Tibial artery (tissue), 4 donors: Measurements from ENCODE around the gene KLHL5.

Experiments
- DNase-seq, 2 donors: peaks; one replicate each; pipeline ENCODE4 v3.0.0-alpha.2; 2019
- H3K27ac ChIP-seq, 2 donors: fragments of 200-600 bp; sonication (generic) in 1 of 2; 1 replicate in 1 of 2; 2 replicates in 1 of 2; pipeline ENCODE4 v1.5.1; 2018 to 2019; ENCODE audit warnings: mild to moderate bottlenecking in 1 of 2
- H3K27me3 ChIP-seq, 2 donors: fragments of 200-600 bp; sonication (generic) in 1 of 2; one replicate each; pipeline versions ENCODE4 v1.5.1 to v1.6.0; 2016 to 2019
- H3K36me3 ChIP-seq, 3 donors: fragments of 200-600 bp; sonication (generic) in 2 of 3; one replicate each; pipeline ENCODE4 v1.5.1; 2016 to 2019; ENCODE audit warnings: mild to moderate bottlenecking in 2 of 3
- H3K4me1 ChIP-seq, 4 donors: fragments of 200-600 bp; sonication (generic) in 2 of 4; 1 replicate in 3 of 4; 2 replicates in 1 of 4; pipeline ENCODE4 v1.5.1; 2016 to 2019
- H3K4me3 ChIP-seq, 2 donors: fragments of 200-600 bp; sonication (generic) in 1 of 2; 1 replicate in 1 of 2; 2 replicates in 1 of 2; pipeline ENCODE4 v1.5.1; 2018 to 2019; ENCODE audit warnings: mild to moderate bottlenecking in 2 of 2
- H3K9me3 ChIP-seq, 3 donors: fragments of 200-600 bp; sonication (generic) in 1 of 3; one replicate each; pipeline ENCODE4 v1.5.1; 2016 to 2019
- intact Hi-C: fragments of 100-400 bp; cut with DNase I; formaldehyde crosslinking; loops from one replicate; pipeline ENCODE4 v1.15.0; 2023; ENCODE audit warnings: low total_unique reads
- TF ChIP-seq, protein P1 (sequence below), 2 experiments: fragments of 200-600 bp in 1 of 2; fragments of 450-650 bp in 1 of 2; IDR thresholded peaks; one replicate each; pipeline ENCODE4 v1.5.1; 2017 to 2019; ENCODE audit warnings: antibody characterized with exemption in 2 of 2, mild to moderate bottlenecking in 1 of 2, moderate library complexity in 1 of 2

KLHL5 gene

GRCh38 chr4:39062770-39063097 lies 702 bp downstream of the KLHL5 start:
- Histone ChIP-seq H3K4me1 (no peaks in the 10 kb centered on the region), H3K36me3 (no peaks in the 10 kb centered on the region), H3K4me3 (no peak overlapping the region), H3K9me3 (no peaks in the 10 kb centered on the region), H3K27me3 (no peaks in the 10 kb centered on the region), H3K27ac (no peak overlapping the region)
- no peak for DNase-seq
- intact Hi-C loops = no loop called here
- TF ChIP-seq, protein P1, sequence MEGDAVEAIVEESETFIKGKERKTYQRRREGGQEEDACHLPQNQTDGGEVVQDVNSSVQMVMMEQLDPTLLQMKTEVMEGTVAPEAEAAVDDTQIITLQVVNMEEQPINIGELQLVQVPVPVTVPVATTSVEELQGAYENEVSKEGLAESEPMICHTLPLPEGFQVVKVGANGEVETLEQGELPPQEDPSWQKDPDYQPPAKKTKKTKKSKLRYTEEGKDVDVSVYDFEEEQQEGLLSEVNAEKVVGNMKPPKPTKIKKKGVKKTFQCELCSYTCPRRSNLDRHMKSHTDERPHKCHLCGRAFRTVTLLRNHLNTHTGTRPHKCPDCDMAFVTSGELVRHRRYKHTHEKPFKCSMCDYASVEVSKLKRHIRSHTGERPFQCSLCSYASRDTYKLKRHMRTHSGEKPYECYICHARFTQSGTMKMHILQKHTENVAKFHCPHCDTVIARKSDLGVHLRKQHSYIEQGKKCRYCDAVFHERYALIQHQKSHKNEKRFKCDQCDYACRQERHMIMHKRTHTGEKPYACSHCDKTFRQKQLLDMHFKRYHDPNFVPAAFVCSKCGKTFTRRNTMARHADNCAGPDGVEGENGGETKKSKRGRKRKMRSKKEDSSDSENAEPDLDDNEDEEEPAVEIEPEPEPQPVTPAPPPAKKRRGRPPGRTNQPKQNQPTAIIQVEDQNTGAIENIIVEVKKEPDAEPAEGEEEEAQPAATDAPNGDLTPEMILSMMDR (IDR thresholded peaks at IDR 0.05) = no peak

DNA sequence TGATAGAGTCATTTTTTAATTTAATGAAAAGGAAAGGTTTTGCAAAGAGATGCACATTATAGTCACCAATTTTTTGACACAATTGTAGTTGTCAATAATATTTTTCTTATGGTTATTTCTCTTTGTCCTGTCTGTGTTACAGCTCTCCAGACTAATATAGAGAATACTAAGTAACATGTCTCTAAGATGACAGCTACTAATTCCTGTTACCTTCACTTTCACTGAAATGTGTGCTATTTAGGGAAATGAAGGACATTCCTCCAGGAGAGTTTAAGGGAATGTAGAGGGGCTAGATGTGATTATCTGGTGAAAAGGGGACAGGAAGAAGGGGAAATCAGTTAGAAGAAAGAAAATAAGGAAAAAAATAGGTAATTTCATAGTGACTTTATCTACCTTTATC lies 1.4 kb downstream of the KLHL5 start:
- Histone ChIP-seq H3K9me3 (no peaks in the 10 kb centered on the region), H3K4me1 (no peaks in the 10 kb centered on the region), H3K4me3 (no peak overlapping the region), H3K27ac (no peak overlapping the region), H3K27me3 (no peaks in the 10 kb centered on the region), H3K36me3 (no peaks in the 10 kb centered on the region)
- TF ChIP-seq, protein P1 (IDR thresholded peaks at IDR 0.05) = no peak
- intact Hi-C loops = no loop called here
- DNase-seq = no peak

DNA sequence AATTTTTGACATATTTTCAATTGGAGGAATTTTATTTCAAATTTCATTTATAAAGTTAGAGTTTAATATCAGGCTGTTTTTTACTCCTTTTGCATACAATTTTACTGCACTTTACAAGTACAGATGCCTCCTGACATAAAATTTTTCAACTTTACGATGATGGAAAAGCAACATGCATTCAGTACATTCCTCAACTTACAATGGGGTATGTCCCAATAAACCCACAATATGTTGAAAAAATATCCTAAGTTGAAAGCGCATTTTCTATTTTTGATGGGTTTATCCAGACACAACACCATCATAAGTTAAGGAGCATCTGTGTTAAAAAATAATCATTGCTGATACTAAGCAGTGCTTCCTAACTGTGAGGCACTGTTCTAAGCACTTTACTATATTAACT lies 4.3 kb downstream of the KLHL5 start:
- H3K27me3 ChIP-seq = no peaks in the 10 kb centered on the region
- H3K36me3 ChIP-seq = no peaks in the 10 kb centered on the region
- no peak overlapping the region for H3K4me3 ChIP-seq
- TF ChIP-seq, protein P1 (IDR thresholded peaks at IDR 0.05) = no peak
- H3K4me1 ChIP-seq = no peaks in the 10 kb centered on the region
- intact Hi-C loops = no loop called here
- no peak for DNase-seq
- H3K9me3 ChIP-seq = no peaks in the 10 kb centered on the region
- H3K27ac ChIP-seq = no peak overlapping the region

- DNase-seq = no peak
- Histone ChIP-seq H3K27ac (no peak overlapping the region), H3K9me3 (no peaks in the 10 kb centered on the region), H3K27me3 (no peaks in the 10 kb centered on the region), H3K4me1 (no peaks in the 10 kb centered on the region), H3K4me3 (no peak overlapping the region), H3K36me3 (no peaks in the 10 kb centered on the region)
- intact Hi-C loops = no loop called here
- TF ChIP-seq, protein P1 (IDR thresholded peaks at IDR 0.05) = no peak
Observed at GRCh38 chr4:39067031-39067430, 5.0 kb downstream of the KLHL5 start.

- H3K27ac ChIP-seq = no peak overlapping the region
- no peaks in the 10 kb centered on the region for H3K27me3 ChIP-seq
- TF ChIP-seq, protein P1 (IDR thresholded peaks at IDR 0.05) = no peak
- no peak for DNase-seq
- H3K9me3 ChIP-seq = no peaks in the 10 kb centered on the region
- H3K36me3 ChIP-seq = no peaks in the 10 kb centered on the region
- intact Hi-C loops = no loop called here
- no peak overlapping the region for H3K4me3 ChIP-seq
- no peaks in the 10 kb centered on the region for H3K4me1 ChIP-seq
Observed at GRCh38 chr4:39067451-39067850, 5.4 kb downstream of the KLHL5 start.

DNA sequence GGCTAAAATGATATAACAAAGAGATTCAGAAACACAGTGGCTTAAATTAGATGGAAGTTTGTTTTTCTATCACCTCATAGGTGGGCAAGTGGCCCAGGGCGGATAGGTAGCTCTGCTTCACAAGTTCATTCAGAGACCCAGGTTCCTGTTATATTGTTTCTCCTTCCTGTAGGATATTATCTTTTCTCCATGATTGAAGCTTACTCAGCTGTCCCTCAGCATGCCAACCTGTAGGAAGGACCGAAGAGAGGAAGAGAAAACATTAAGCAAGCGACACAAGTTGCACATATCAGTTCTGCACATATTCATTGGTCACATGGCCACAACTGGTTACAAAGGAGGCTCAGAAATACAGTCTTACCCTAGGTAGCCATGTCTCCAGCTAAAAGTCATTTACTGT lies 6.9 kb downstream of the KLHL5 start:
- Histone ChIP-seq H3K27me3 (no peaks in the 10 kb centered on the region), H3K4me1 (no peaks in the 10 kb centered on the region), H3K36me3 (no peaks in the 10 kb centered on the region), H3K4me3 (no peak overlapping the region), H3K9me3 (no peaks in the 10 kb centered on the region), H3K27ac (no peak overlapping the region)
- DNase-seq = no peak
- TF ChIP-seq, protein P1 (IDR thresholded peaks at IDR 0.05) = no peak
- intact Hi-C loops = no loop called here
